Measurements from ENCODE around the gene TGM1.
A peak's percentile ranks its signal among the peaks of the same experiment; 100 is the strongest.

Gene TGM1

DNA sequence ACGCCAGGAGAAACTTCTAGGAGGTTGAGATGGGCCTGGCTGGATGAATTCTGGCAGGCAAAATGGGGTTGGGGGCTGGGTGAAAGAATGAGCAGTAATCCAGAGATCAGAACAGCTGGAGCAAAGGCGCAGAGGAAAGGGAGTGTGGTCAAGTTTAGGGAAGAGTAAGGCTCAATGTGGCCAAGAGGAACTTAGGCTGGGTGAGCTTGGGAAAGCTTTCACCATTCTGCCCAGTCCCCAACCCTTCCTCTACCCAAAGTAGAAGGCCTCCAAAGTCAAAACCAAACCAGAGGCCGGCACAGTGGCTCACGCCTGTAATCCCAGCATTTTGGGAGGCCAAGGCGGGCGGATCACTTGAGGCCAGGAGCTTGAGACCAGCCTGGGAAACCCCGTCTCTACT is 18.7 kb upstream of the TGM1 start:
- no peak for DNase-seq (ENCODE audit: extremely low read depth, low read depth)
- TF ChIP-seq CTCF (IDR thresholded peaks at IDR 0.05; ENCODE audit: low read depth, low read length), result no peak

DNA sequence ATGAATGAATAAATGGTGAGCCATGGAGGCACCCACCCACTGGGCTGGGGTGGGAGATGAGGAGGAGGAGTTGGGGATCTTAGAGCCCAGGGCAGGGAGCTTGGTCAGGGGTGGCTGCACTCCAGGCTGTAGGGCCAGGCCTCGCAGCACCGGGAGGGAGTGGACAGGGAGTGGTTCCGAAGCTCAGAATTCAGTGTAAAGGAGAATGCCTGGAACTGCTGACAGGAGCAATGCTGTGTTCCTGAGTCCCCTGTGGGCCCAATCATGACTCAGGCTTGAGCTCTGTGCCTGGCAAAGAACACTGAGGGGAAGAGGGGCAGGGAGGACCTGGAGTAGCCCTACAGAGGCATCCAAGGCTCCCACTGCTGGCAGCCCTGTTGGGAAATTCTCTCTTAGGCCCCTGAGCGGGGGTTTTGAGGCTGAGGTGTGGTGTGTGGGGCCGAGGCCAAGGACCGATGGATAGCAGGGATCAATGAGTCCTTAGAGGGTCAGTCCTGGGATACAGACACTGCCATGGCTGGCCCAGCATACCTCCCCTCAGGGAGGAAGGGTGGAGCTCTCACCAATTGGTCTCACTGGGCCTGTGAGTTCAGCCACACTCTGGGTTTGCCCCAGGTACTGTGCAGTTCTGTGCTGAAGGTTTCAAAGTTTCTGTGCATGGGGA is 18.0 kb upstream of the TGM1 start:
- DNase-seq (ENCODE audit: extremely low read depth, low read depth), result no peak
- TF ChIP-seq CTCF (IDR thresholded peaks at IDR 0.05; ENCODE audit: low read depth, low read length), result no peak

DNA sequence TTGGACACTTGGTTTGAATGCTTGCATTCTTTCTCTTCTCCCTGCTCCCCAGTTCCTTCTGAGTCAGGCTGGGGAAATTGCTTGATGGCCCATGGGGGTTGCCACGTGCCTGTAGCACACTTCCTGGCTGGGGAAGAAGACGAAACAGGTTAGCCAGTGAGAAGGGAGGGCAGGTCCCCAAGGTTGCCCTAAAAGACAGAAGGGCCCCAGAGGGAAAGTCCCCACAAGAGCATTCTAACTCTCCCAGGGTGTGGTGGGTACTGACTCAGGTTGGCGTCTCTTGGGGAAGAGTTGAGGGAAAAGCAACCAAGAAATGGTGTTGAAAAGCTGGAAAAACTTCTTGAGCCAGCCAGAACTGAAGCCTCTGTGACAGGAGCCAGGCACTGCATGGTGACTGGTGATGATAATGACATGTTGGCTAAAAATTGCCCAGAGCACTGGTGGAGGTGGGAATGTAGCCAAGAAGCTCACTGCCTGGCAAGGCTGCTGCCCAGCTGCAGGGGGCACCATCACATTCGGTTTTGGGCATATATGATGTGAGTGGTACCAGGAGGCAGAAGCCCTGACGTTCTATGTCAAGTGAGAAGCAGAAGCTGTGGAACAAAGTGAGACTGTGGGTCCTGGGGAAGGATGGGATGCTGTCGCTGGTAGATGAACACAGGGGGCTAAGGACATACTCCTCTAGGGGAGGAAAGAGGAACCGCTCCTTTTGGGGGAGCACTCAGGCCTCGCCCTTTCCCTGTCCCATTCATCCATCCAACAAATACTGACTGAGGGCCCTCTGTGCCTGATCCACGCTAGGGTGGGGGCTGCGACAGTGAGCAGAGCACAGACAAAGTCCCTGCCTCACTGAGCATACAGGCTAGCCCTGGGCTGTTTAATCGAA is 16.6 kb upstream of the TGM1 start:
- TF ChIP-seq CTCF (IDR thresholded peaks at IDR 0.05; ENCODE audit: low read depth, low read length), result peak; percentile 14
- DNase-seq (ENCODE audit: extremely low read depth, low read depth), result no peak

GRCh38 chr14:24278424-24278823 is 15.4 kb upstream of the TGM1 start:
- no peak for DNase-seq (ENCODE audit: extremely low read depth, low read depth)
- TF ChIP-seq CTCF (IDR thresholded peaks at IDR 0.05; ENCODE audit: low read depth, low read length), result no peak

DNA sequence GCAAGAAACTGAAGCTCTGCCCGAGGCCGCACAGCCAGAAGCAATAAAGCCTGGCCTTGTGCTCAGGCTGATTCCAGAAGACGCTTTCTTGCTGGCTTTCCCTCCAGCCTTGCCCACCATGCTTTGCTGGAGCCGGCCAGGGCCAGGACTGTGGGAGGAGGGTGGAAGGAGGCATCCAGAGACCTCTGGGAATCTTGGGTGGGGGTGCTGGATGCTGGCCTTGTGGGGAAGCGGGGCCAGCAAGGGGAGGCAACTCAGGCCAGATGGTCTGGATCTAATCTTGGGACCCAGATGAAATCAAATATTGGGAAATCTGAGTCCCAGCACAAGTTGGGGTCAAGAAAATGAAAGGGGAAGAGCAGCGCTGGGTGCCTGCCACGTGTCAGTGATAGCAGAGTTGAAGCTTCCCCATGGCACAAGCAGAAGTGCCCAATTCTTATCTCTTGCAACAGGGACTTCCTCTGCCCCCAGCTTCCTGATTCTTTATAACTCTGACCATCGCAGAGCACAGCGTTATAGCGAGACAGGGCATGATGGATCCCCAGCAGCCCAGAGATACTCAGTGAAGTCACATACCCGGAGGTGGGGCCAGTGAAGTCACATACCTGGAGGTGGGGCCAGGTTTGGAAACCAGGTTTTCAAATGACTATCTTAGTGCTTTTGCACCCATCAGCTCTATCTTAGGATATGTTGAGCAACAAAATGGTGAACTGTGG is 14.8 kb upstream of the TGM1 start:
- no peak for TF ChIP-seq CTCF (IDR thresholded peaks at IDR 0.05; ENCODE audit: low read depth, low read length)
- DNase-seq (ENCODE audit: extremely low read depth, low read depth), result no peak

DNA sequence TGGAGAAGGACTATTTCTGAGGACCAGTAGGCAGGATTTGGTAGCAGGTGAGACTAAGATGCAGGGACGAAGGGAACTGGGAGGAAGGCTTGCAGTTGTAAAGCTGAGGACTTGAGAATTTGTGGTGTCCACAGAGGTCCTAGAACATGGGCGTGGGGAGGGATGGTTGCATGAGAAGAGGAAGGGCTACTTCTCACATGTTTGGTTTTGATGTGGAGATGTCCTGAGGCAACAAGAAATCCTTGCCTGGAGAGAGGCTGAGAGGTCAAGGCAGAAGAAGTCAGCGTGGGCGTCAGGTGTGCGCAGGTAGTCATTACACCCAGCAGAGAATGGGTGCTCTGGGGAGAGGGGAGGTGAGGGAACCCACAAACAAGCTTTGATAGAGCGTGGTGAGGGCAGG is 14.1 kb upstream of the TGM1 start:
- no peak for TF ChIP-seq CTCF (IDR thresholded peaks at IDR 0.05; ENCODE audit: low read depth, low read length)
- no peak for DNase-seq (ENCODE audit: extremely low read depth, low read depth)

GRCh38 chr14:24274101-24274543 is 11.1 kb upstream of the TGM1 start:
- TF ChIP-seq CTCF (IDR thresholded peaks at IDR 0.05; ENCODE audit: low read depth, low read length), result no peak
- DNase-seq (ENCODE audit: extremely low read depth, low read depth), result no peak
